HEK293 (cell line): ENCODE results near the gene POFUT2.
A peak's percentile ranks its signal among the peaks of the same experiment; 100 is the strongest.

Source experiments
- CTCF ChIA-PET: fragments of 350-600 bp; formaldehyde crosslinking; extraction: SDS; loops from one replicate; lab custom pipeline; 2021; ENCODE audit warnings: antibody characterized with exemption; lab: Yijun Ruan, JAX
- POLR2A ChIA-PET: fragments of 300-600 bp; formaldehyde crosslinking; extraction: SDS; loops from one replicate; lab custom pipeline; 2020; ENCODE audit warnings: antibody characterized with exemption, inconsistent platforms; lab: Yijun Ruan, JAX
- H3K27ac ChIP-seq: fragments of 200-500 bp; sonication (Bioruptor generic); 2 replicates; pipeline ENCODE4 v1.5.1; 2014; ENCODE audit warnings: low read depth, low read length, control low read depth, inconsistent platforms; ENCODE audit errors: extremely low read depth
- H3K36me3 ChIP-seq, 2 experiments: fragments of 200-500 bp in 1 of 2; sonication (Bioruptor generic) in 1 of 2; 1 replicate in 1 of 2; 2 replicates in 1 of 2; pipeline ENCODE4 v1.5.1; 2014 to 2017; ENCODE audit warnings: inconsistent platforms in 2 of 2, low read length in 2 of 2; ENCODE audit not compliant: control insufficient read depth in 2 of 2, insufficient read depth in 1 of 2
- H3K4me1 ChIP-seq: fragments of 200-500 bp; sonication (Bioruptor generic); 2 replicates; pipeline ENCODE4 v1.5.1; 2014; ENCODE audit warnings: mild to moderate bottlenecking, low read length, inconsistent platforms; ENCODE audit not compliant: control insufficient read depth, insufficient read depth
- H3K4me3 ChIP-seq: 2 replicates; pipeline ENCODE4 v1.5.1; 2011; ENCODE audit warnings: low read depth, mild to moderate bottlenecking, control low read depth, low read length, moderate library complexity
- H3K9me3 ChIP-seq: fragments of 200-500 bp; sonication (Bioruptor generic); 2 replicates; pipeline ENCODE4 v1.5.1; 2014; ENCODE audit warnings: low read depth, low read length, inconsistent platforms; ENCODE audit not compliant: control insufficient read depth, insufficient read depth
- BCL11A ChIP-seq: fragments of 450-650 bp; formaldehyde crosslinking; IDR thresholded peaks from 2 replicates; pipeline ENCODE4 v1.5.1; 2016; ENCODE audit warnings: low read depth, missing biosample characterization, missing genetic modification characterization
- BCL11B ChIP-seq: fragments of 450-650 bp; formaldehyde crosslinking; IDR thresholded peaks from 2 replicates; pipeline ENCODE4 v1.5.1; 2016; ENCODE audit warnings: low read depth, missing biosample characterization, missing genetic modification characterization
- EGR2 ChIP-seq: fragments of 450-650 bp; formaldehyde crosslinking; IDR thresholded peaks from 2 replicates; pipeline ENCODE4 v1.5.1; 2016; ENCODE audit warnings: low read depth, missing biosample characterization, missing genetic modification characterization
- GLIS2 ChIP-seq: fragments of 450-650 bp; formaldehyde crosslinking; IDR thresholded peaks from 2 replicates; pipeline ENCODE4 v1.5.1; 2016; ENCODE audit warnings: missing biosample characterization, missing genetic modification characterization
- KLF1 ChIP-seq: fragments of 450-650 bp; formaldehyde crosslinking; IDR thresholded peaks from 2 replicates; pipeline ENCODE4 v1.5.1; 2016; ENCODE audit warnings: missing biosample characterization, missing genetic modification characterization
- KLF10 ChIP-seq: fragments of 450-650 bp; IDR thresholded peaks from 2 replicates; pipeline ENCODE4 v1.5.1; 2018; ENCODE audit warnings: missing biosample characterization, mild to moderate bottlenecking, missing genetic modification characterization
- KLF16 ChIP-seq: fragments of 450-650 bp; formaldehyde crosslinking; IDR thresholded peaks from 2 replicates; pipeline ENCODE4 v1.5.1; 2017; ENCODE audit warnings: missing biosample characterization, missing genetic modification characterization
- KLF8 ChIP-seq: fragments of 450-650 bp; formaldehyde crosslinking; IDR thresholded peaks from 2 replicates; pipeline ENCODE4 v1.5.1; 2016; ENCODE audit warnings: missing biosample characterization, missing genetic modification characterization
- KLF9 ChIP-seq: fragments of 450-650 bp; formaldehyde crosslinking; IDR thresholded peaks from 2 replicates; pipeline ENCODE4 v1.5.1; 2016; ENCODE audit warnings: missing biosample characterization, missing genetic modification characterization, low read depth
- REPIN1 ChIP-seq: fragments of 450-650 bp; formaldehyde crosslinking; IDR thresholded peaks from 2 replicates; pipeline ENCODE4 v1.5.1; 2017; ENCODE audit warnings: missing biosample characterization, missing genetic modification characterization, low read depth
- SP2 ChIP-seq: fragments of 450-650 bp; formaldehyde crosslinking; IDR thresholded peaks from 2 replicates; pipeline ENCODE4 v1.5.1; 2016; ENCODE audit warnings: missing biosample characterization, missing genetic modification characterization
- SP3 ChIP-seq: fragments of 450-650 bp; formaldehyde crosslinking; IDR thresholded peaks from 2 replicates; pipeline ENCODE4 v1.5.1; 2016; ENCODE audit warnings: missing biosample characterization, missing genetic modification characterization
- SP7 ChIP-seq: fragments of 450-650 bp; formaldehyde crosslinking; IDR thresholded peaks from 2 replicates; pipeline ENCODE4 v1.5.1; 2016; ENCODE audit warnings: missing biosample characterization, missing genetic modification characterization
- YY2 ChIP-seq: fragments of 450-650 bp; formaldehyde crosslinking; IDR thresholded peaks from 2 replicates; pipeline ENCODE4 v1.5.1; 2016; ENCODE audit warnings: missing biosample characterization, missing genetic modification characterization
- ZBTB11 ChIP-seq: fragments of 450-650 bp; formaldehyde crosslinking; conservative IDR thresholded peaks from 2 replicates; pipeline ENCODE4 v1.5.1; 2016; ENCODE audit warnings: low read depth, missing biosample characterization, missing genetic modification characterization
- ZBTB21 ChIP-seq: fragments of 450-650 bp; formaldehyde crosslinking; IDR thresholded peaks from 2 replicates; pipeline ENCODE4 v1.5.1; 2017; ENCODE audit warnings: missing biosample characterization, missing genetic modification characterization
- ZBTB26 ChIP-seq: fragments of 450-650 bp; formaldehyde crosslinking; optimal IDR thresholded peaks from 2 replicates; pipeline ENCODE3; 2016; ENCODE audit warnings: missing biosample characterization, mild to moderate bottlenecking, missing genetic modification characterization
- ZBTB48 ChIP-seq: fragments of 450-650 bp; formaldehyde crosslinking; IDR thresholded peaks from 2 replicates; pipeline ENCODE4 v1.5.1; 2016; ENCODE audit warnings: missing biosample characterization, missing genetic modification characterization
- ZNF114 ChIP-seq: fragments of 450-650 bp; formaldehyde crosslinking; IDR thresholded peaks from 2 replicates; pipeline ENCODE4 v1.5.0; 2017; ENCODE audit warnings: missing biosample characterization, missing genetic modification characterization
- ZNF19 ChIP-seq: fragments of 450-650 bp; formaldehyde crosslinking; IDR thresholded peaks from 2 replicates; pipeline ENCODE4; 2016; ENCODE audit warnings: missing biosample characterization, missing genetic modification characterization, low read depth
- ZNF561 ChIP-seq: fragments of 450-650 bp; IDR thresholded peaks from 2 replicates; pipeline ENCODE4 v1.5.1; 2018; ENCODE audit warnings: missing biosample characterization, missing genetic modification characterization, borderline replicate concordance
- ZNF600 ChIP-seq: fragments of 450-650 bp; formaldehyde crosslinking; IDR thresholded peaks from 2 replicates; pipeline ENCODE4 v1.5.1; 2016; ENCODE audit warnings: missing biosample characterization, missing genetic modification characterization
- ZNF692 ChIP-seq: fragments of 450-650 bp; formaldehyde crosslinking; IDR thresholded peaks from 2 replicates; pipeline ENCODE4 v1.5.1; 2016; ENCODE audit warnings: missing biosample characterization, missing genetic modification characterization
- ZNF76 ChIP-seq: fragments of 450-650 bp; formaldehyde crosslinking; IDR thresholded peaks from 2 replicates; pipeline ENCODE4; 2016; ENCODE audit warnings: low read depth, missing biosample characterization, missing genetic modification characterization, borderline replicate concordance
- ZNF792 ChIP-seq: fragments of 450-650 bp; formaldehyde crosslinking; IDR thresholded peaks from 2 replicates; pipeline ENCODE4 v1.5.1; 2016; ENCODE audit warnings: missing biosample characterization, missing genetic modification characterization
- ZNF837 ChIP-seq: fragments of 450-650 bp; formaldehyde crosslinking; IDR thresholded peaks from 2 replicates; pipeline ENCODE4 v1.5.1; 2016; ENCODE audit warnings: missing biosample characterization, missing genetic modification characterization
- ZXDB ChIP-seq: fragments of 450-650 bp; formaldehyde crosslinking; IDR thresholded peaks from 2 replicates; pipeline ENCODE4 v1.5.1; 2016; ENCODE audit warnings: missing biosample characterization, missing genetic modification characterization
- TF ChIP-seq, protein P1 (sequence below): fragments of 450-650 bp; formaldehyde crosslinking; IDR thresholded peaks from 2 replicates; pipeline ENCODE4 v1.5.1; 2016; ENCODE audit warnings: missing biosample characterization, missing genetic modification characterization

POFUT2 gene

DNA sequence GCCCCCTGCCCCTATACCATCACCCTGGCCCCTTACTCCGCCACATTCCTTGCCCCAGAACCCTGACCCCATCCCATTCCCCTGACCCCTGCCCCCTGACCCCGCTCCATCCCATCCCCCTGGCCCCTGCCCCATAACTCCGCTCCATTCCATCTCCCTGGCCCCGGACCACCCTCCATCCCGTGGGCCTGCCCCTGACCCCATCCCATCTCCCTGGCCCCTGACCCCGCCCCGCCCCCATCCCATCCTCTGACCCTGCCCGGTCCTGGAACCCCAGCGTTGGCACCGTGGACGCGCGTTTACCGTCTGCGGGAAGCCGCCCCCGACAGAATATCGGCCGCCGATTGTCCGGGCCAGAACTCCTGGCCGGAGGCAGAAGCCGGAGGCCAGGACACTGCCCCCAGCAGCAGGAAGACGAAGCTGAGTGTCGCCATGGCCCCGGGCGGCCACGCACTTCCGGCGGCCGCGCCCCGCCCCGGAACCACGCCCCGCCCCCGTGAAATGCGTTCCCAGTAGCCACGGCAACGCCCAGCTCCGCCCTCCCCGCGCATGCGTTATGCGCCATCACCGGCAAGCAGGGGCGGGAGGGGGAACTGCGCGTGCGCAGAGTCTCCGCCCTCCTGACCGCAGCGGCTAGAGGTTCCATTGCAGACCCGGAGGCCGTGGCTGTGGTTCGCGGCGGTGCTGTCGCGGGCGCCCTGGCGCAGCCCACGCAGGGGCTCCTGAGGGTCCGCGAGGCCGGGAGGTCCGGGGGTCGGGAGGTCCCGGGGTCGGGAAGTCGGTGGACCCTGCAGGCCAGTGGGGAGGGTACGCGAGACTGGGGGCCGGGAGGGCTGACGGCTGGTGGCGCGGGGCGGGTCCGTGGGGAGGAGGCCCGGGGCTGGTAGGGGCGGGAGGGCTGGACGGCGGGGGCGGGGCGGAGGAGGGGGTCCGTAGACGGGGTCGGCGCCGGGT, at the start of gene POFUT2:
Gene POFUT2 (minus strand): TSS at position 458 of the 954 bp plus-strand sequence. CDS start 24 bp downstream, at position 434.
- Histone ChIP-seq H3K4me1 (no peaks in the 10 kb centered on the region; the same call in 1 of the 2 replicates), H3K9me3 (no peaks in the 10 kb centered on the region), H3K27ac (no peak within 1 kb of the TSS; the same call in 1 of the 2 replicates), H3K4me3 (peak within 1 kb of the TSS; percentile 78), H3K36me3 (peaks cover 0 to 47% of the 10 kb centered on the region in 2 experiments; a peak in 2 of 3 replicates)
- CTCF ChIA-PET: interaction anchor here (0.6 to 3.7 kb wide), 3 partner anchors 16 to 150 kb away, joined by 3 to 39 read pairs (median 9); no protein-coding TSS in a partner anchor
- POLR2A ChIA-PET: interaction anchor here (0.6 to 1.6 kb wide), 25 partner anchors 10 to 777 kb away, joined by 3 to 9 read pairs (median 4); partner anchors contain the start of genes ADARB1, PTTG1IP and UBE2G2
- TF ChIP-seq ZNF19 (tag by site-specific recombination) (no peak), KLF10 (tag by site-specific recombination) (peak; percentile 85), REPIN1 (tag by site-specific recombination) (no peak), YY2 (peak; percentile 75), ZBTB21 (tag by site-specific recombination) (peak; percentile 70), ZBTB48 (tag by site-specific recombination) (peak; percentile 29; the same call in 1 of the 2 replicates), BCL11B (peak; percentile 78), EGR2 (tag by site-specific recombination) (peak; percentile 78), ZNF600 (tag by site-specific recombination) (peak; percentile 93), ZNF561 (0 out of 2 replicates have a peak, but pooled peaks have one; percentile 50), ZNF837 (no peak), KLF8 (tag by site-specific recombination) (peak; percentile 99), SP7 (0 out of 2 replicates have a peak, but pooled peaks have one; percentile 58), KLF16 (peak; percentile 90), ZNF692 (tag by site-specific recombination) (0 out of 2 replicates have a peak, but pooled peaks have one; percentile 14), ZNF76 (tag by site-specific recombination) (peak; percentile 24; the same call in 1 of the 2 replicates), ZNF792 (tag by site-specific recombination) (no peak), KLF1 (tag by site-specific recombination) (peak; percentile 99), GLIS2 (tag by site-specific recombination) (peak; percentile 17; the same call in 1 of the 2 replicates), SP2 (tag by site-specific recombination) (peak; percentile 97), ZNF114 (tag by site-specific recombination) (no peak), ZXDB (tag by site-specific recombination) (peak; percentile 95), SP3 (tag by site-specific recombination) (peak; percentile 98), ZBTB26 (tag by site-specific recombination) (peak; percentile 37), KLF9 (peak; percentile 98), BCL11A (tag by site-specific recombination) (0 out of 2 replicates have a peak, but pooled peaks have one; percentile 63), ZBTB11 (tag by site-specific recombination) (peak; percentile 76; the same call in 1 of the 2 replicates)
- TF ChIP-seq, protein P1, sequence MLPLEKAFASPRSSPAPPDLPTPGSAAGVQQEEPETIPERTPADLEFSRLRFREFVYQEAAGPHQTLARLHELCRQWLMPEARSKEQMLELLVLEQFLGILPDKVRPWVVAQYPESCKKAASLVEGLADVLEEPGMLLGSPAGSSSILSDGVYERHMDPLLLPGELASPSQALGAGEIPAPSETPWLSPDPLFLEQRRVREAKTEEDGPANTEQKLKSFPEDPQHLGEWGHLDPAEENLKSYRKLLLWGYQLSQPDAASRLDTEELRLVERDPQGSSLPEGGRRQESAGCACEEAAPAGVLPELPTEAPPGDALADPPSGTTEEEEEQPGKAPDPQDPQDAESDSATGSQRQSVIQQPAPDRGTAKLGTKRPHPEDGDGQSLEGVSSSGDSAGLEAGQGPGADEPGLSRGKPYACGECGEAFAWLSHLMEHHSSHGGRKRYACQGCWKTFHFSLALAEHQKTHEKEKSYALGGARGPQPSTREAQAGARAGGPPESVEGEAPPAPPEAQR (tag by site-specific recombination): no peak
